Measurements from ENCODE around the gene VRK2.

The VRK2 gene

DNA sequence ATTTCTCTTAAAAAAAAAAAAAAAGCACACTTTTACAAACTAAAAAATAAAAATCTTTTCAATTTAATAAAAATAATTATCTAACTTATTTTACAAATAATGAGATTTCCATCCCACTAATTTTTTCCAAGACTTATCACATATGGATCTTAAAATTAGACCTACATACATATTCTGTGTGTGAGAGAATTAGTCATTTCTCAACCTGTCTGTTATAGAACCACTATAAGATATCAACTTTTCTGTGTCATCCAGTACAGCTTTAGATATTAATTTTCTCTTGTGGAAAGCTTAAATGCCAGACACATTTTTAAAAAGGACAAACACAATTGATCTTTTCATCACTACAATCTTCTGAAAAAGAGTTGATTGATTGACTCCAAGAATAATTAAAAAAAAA is 156.4 kb downstream of the VRK2 start:
- no peak overlapping the region for H2BK12ac ChIP-seq (ENCODE audit: low read length)
- DNase-seq, result no peak

GRCh38 chr2:58204195-58204959 is 157.8 kb downstream of the VRK2 start:
- DNase-seq, result no peak

More for the DNA sequence above, 156.4 kb downstream of the VRK2 start:
- Histone ChIP-seq H3K4me1 (ENCODE audit: control insufficient read depth in 1 of 2, insufficient read depth in 2 of 2, low read length in 2 of 2) (no peaks in the 10 kb centered on the region), H3K4me3 (ENCODE audit: low read depth, low read length) (no peak overlapping the region), H4K8ac (ENCODE audit: low read depth, low read length) (no peak overlapping the region), H3K23ac (ENCODE audit: low read length) (no peak overlapping the region), H3K9ac (ENCODE audit: low read length) (no peak overlapping the region), H3K79me2 (ENCODE audit: control insufficient read depth, insufficient read depth, low read length, poor library complexity) (no peaks in the 10 kb centered on the region), H3K18ac (ENCODE audit: low read length) (no peak overlapping the region), H2BK120ac (ENCODE audit: insufficient read depth, low read length, poor library complexity) (no peak overlapping the region), H3K27me3 (ENCODE audit: insufficient read depth, low read length) (no peaks in the 10 kb centered on the region), H3K14ac (ENCODE audit: low read length) (no peak overlapping the region), H4K91ac (ENCODE audit: low read depth, low read length) (no peak overlapping the region), H3K4me2 (ENCODE audit: low read length) (no peak overlapping the region), H3K36me3 (ENCODE audit: control insufficient read depth in 1 of 2, insufficient read depth in 2 of 2, low read length in 2 of 2) (no peaks in the 10 kb centered on the region), H3K79me1 (ENCODE audit: low read length) (no peaks in the 10 kb centered on the region), H3K27ac (ENCODE audit: low read depth, low read length) (no peak overlapping the region), H2BK5ac (ENCODE audit: low read depth, low read length, poor library complexity) (no peak overlapping the region), H4K12ac (ENCODE audit: low read depth, low read length) (no peak overlapping the region), H2AK5ac (ENCODE audit: low read length) (no peak overlapping the region), H2AFZ (ENCODE audit: insufficient read depth, low read length, poor library complexity) (no peak overlapping the region), H3K9me3 (ENCODE audit: insufficient read depth, low read depth, low read length) (no peaks in the 10 kb centered on the region), H3K4ac (ENCODE audit: low read depth, low read length) (no peak overlapping the region)

GRCh38 chr2:58206785-58207184 is 160.2 kb downstream of the VRK2 start:
- Histone ChIP-seq H3K36me3 (ENCODE audit: control insufficient read depth in 1 of 2, insufficient read depth in 2 of 2, low read length in 2 of 2) (peaks cover 6 to 13% of the 10 kb centered on the region in 2 experiments), H3K9me3 (ENCODE audit: insufficient read depth, low read depth, low read length) (peaks cover 6% of the 10 kb centered on the region), H3K4me1 (ENCODE audit: control insufficient read depth in 1 of 2, insufficient read depth in 2 of 2, low read length in 2 of 2) (no peaks in the 10 kb centered on the region), H4K91ac (ENCODE audit: low read depth, low read length) (no peak overlapping the region), H3K4me2 (ENCODE audit: low read length) (no peak overlapping the region), H3K27ac (ENCODE audit: low read depth, low read length) (no peak overlapping the region), H2BK120ac (ENCODE audit: insufficient read depth, low read length, poor library complexity) (no peak overlapping the region), H3K4ac (ENCODE audit: low read depth, low read length) (no peak overlapping the region), H3K79me2 (ENCODE audit: control insufficient read depth, insufficient read depth, low read length, poor library complexity) (no peaks in the 10 kb centered on the region), H3K4me3 (ENCODE audit: low read depth, low read length) (no peak overlapping the region), H3K18ac (ENCODE audit: low read length) (no peak overlapping the region), H3K14ac (ENCODE audit: low read length) (no peak overlapping the region), H3K9ac (ENCODE audit: low read length) (no peak overlapping the region), H3K23ac (ENCODE audit: low read length) (no peak overlapping the region), H2AK5ac (ENCODE audit: low read length) (no peak overlapping the region), H2BK5ac (ENCODE audit: low read depth, low read length, poor library complexity) (no peak overlapping the region), H2BK12ac (ENCODE audit: low read length) (no peak overlapping the region), H2AFZ (ENCODE audit: insufficient read depth, low read length, poor library complexity) (no peak overlapping the region), H4K12ac (ENCODE audit: low read depth, low read length) (no peak overlapping the region), H4K8ac (ENCODE audit: low read depth, low read length) (no peak overlapping the region), H3K27me3 (ENCODE audit: insufficient read depth, low read length) (no peaks in the 10 kb centered on the region), H3K79me1 (ENCODE audit: low read length) (no peaks in the 10 kb centered on the region)
- no CpG with 5 or more reads among the region's 1 CpG for WGBS (ENCODE audit: extremely low coverage, insufficient coverage, insufficient read length)
- no peak for DNase-seq

More at GRCh38 chr2:58204195-58204959, 157.8 kb downstream of the VRK2 start:
- H3K4me2 ChIP-seq (ENCODE audit: low read length), result no peak overlapping the region
- no peak overlapping the region for H4K12ac ChIP-seq (ENCODE audit: low read depth, low read length)
- H3K9ac ChIP-seq (ENCODE audit: low read length), result no peak overlapping the region
- H3K4me3 ChIP-seq (ENCODE audit: low read depth, low read length), result no peak overlapping the region
- no peaks in the 10 kb centered on the region for H3K27me3 ChIP-seq (ENCODE audit: insufficient read depth, low read length)
- no peak overlapping the region for H3K14ac ChIP-seq (ENCODE audit: low read length)
- H3K27ac ChIP-seq (ENCODE audit: low read depth, low read length), result no peak overlapping the region
- no peaks in the 10 kb centered on the region for H3K79me1 ChIP-seq (ENCODE audit: low read length)
- no peaks in the 10 kb centered on the region for H3K9me3 ChIP-seq (ENCODE audit: insufficient read depth, low read depth, low read length)
- no peak overlapping the region for H3K23ac ChIP-seq (ENCODE audit: low read length)
- H3K79me2 ChIP-seq (ENCODE audit: control insufficient read depth, insufficient read depth, low read length, poor library complexity), result no peaks in the 10 kb centered on the region
- H4K91ac ChIP-seq (ENCODE audit: low read depth, low read length), result no peak overlapping the region
- no peak overlapping the region for H2BK12ac ChIP-seq (ENCODE audit: low read length)
- H3K36me3 ChIP-seq (ENCODE audit: control insufficient read depth in 1 of 2, insufficient read depth in 2 of 2, low read length in 2 of 2), result no peaks in the 10 kb centered on the region
- no peak overlapping the region for H4K8ac ChIP-seq (ENCODE audit: low read depth, low read length)
- H3K18ac ChIP-seq (ENCODE audit: low read length), result no peak overlapping the region
- no peaks in the 10 kb centered on the region for H3K4me1 ChIP-seq (ENCODE audit: control insufficient read depth in 1 of 2, insufficient read depth in 2 of 2, low read length in 2 of 2)
- H2AFZ ChIP-seq (ENCODE audit: insufficient read depth, low read length, poor library complexity), result no peak overlapping the region
- WGBS (ENCODE audit: extremely low coverage, insufficient coverage, insufficient read length), result no CpG with 5 or more reads among the region's 6 CpGs
- H3K4ac ChIP-seq (ENCODE audit: low read depth, low read length), result no peak overlapping the region
- H2BK5ac ChIP-seq (ENCODE audit: low read depth, low read length, poor library complexity), result no peak overlapping the region
- H2AK5ac ChIP-seq (ENCODE audit: low read length), result no peak overlapping the region
- H2BK120ac ChIP-seq (ENCODE audit: insufficient read depth, low read length, poor library complexity), result no peak overlapping the region

GRCh38 chr2:58207189-58207588 is 160.6 kb downstream of the VRK2 start:
- Histone ChIP-seq H3K4me3 (ENCODE audit: low read depth, low read length) (no peak overlapping the region), H4K91ac (ENCODE audit: low read depth, low read length) (no peak overlapping the region), H3K4ac (ENCODE audit: low read depth, low read length) (no peak overlapping the region), H3K79me2 (ENCODE audit: control insufficient read depth, insufficient read depth, low read length, poor library complexity) (no peaks in the 10 kb centered on the region), H4K8ac (ENCODE audit: low read depth, low read length) (no peak overlapping the region), H3K18ac (ENCODE audit: low read length) (no peak overlapping the region), H3K9me3 (ENCODE audit: insufficient read depth, low read depth, low read length) (peaks cover 6% of the 10 kb centered on the region), H3K23ac (ENCODE audit: low read length) (no peak overlapping the region), H2BK5ac (ENCODE audit: low read depth, low read length, poor library complexity) (no peak overlapping the region), H2BK120ac (ENCODE audit: insufficient read depth, low read length, poor library complexity) (no peak overlapping the region), H3K36me3 (ENCODE audit: control insufficient read depth in 1 of 2, insufficient read depth in 2 of 2, low read length in 2 of 2) (peaks cover 6 to 13% of the 10 kb centered on the region in 2 experiments), H3K4me2 (ENCODE audit: low read length) (no peak overlapping the region), H3K14ac (ENCODE audit: low read length) (no peak overlapping the region), H2BK12ac (ENCODE audit: low read length) (no peak overlapping the region), H2AK5ac (ENCODE audit: low read length) (no peak overlapping the region), H2AFZ (ENCODE audit: insufficient read depth, low read length, poor library complexity) (no peak overlapping the region), H3K27ac (ENCODE audit: low read depth, low read length) (no peak overlapping the region), H3K4me1 (ENCODE audit: control insufficient read depth in 1 of 2, insufficient read depth in 2 of 2, low read length in 2 of 2) (no peaks in the 10 kb centered on the region), H4K12ac (ENCODE audit: low read depth, low read length) (no peak overlapping the region), H3K79me1 (ENCODE audit: low read length) (no peaks in the 10 kb centered on the region), H3K27me3 (ENCODE audit: insufficient read depth, low read length) (no peaks in the 10 kb centered on the region), H3K9ac (ENCODE audit: low read length) (no peak overlapping the region)
- no peak for DNase-seq
- no CpG with 5 or more reads among the region's 3 CpGs for WGBS (ENCODE audit: extremely low coverage, insufficient coverage, insufficient read length)

Measured in trophoblast cell (in vitro differentiated cells and primary cell).